Nephron (organoid): ENCODE data around the gene RAB7B.

Source experiments
- H3K27ac Mint-ChIP-seq, 3 experiments: 2 replicates each; pipeline ENCODE4 v1.8.0; 2020; ENCODE audit warnings: mixed read lengths in 3 of 3, mild to moderate bottlenecking in 2 of 3, moderate library complexity in 1 of 3
- H3K27me3 Mint-ChIP-seq: 2 replicates; pipeline ENCODE4 v1.8.0; 2021; ENCODE audit warnings: low read depth, mild to moderate bottlenecking, moderate library complexity, mixed read lengths
- H3K36me3 Mint-ChIP-seq: 2 replicates; pipeline ENCODE4 v1.8.0; 2020; ENCODE audit warnings: low read depth, mixed read lengths
- H3K4me1 Mint-ChIP-seq: 2 replicates; pipeline ENCODE4 v1.8.0; 2020; ENCODE audit warnings: mixed read lengths
- H3K4me3 Mint-ChIP-seq, 3 experiments: 2 replicates each; pipeline ENCODE4 v1.8.0; 2020; ENCODE audit warnings: mild to moderate bottlenecking in 3 of 3, mixed read lengths in 3 of 3, moderate library complexity in 2 of 3
- H3K9me3 Mint-ChIP-seq: 2 replicates; pipeline ENCODE4 v1.8.0; 2020; ENCODE audit warnings: mixed read lengths
- TF ChIP-seq, protein P1 (sequence below), 3 experiments: fragments of 200-600 bp; sonication (generic); IDR thresholded peaks; one replicate each; pipeline ENCODE4 v1.5.0; 2021; ENCODE audit warnings: antibody characterized with exemption in 3 of 3; ENCODE audit not compliant: unreplicated experiment in 3 of 3

RAB7B gene

DNA sequence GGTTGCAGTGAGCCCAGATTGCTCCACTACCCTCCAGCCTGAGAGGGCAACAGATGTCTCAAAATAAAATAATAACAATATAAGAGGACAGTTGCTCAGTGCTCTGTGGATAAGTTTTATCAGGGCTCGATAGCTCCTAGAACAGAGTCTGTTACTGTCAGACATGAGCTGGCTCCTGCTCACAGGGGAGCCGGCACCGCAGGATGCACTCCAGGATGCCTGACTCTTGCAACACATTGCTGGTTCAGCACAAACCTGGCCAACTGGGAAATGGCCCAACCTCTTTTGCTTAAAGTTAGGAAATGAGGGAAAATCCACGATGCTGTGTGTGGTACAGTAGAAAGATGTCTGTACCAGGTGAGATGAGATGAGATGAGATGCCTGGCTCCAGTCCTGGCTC lies 26.3 kb upstream of the RAB7B start:
- H3K4me1 Mint-ChIP-seq, result peaks cover 20% of the 10 kb centered on the region
- TF ChIP-seq, protein P1, sequence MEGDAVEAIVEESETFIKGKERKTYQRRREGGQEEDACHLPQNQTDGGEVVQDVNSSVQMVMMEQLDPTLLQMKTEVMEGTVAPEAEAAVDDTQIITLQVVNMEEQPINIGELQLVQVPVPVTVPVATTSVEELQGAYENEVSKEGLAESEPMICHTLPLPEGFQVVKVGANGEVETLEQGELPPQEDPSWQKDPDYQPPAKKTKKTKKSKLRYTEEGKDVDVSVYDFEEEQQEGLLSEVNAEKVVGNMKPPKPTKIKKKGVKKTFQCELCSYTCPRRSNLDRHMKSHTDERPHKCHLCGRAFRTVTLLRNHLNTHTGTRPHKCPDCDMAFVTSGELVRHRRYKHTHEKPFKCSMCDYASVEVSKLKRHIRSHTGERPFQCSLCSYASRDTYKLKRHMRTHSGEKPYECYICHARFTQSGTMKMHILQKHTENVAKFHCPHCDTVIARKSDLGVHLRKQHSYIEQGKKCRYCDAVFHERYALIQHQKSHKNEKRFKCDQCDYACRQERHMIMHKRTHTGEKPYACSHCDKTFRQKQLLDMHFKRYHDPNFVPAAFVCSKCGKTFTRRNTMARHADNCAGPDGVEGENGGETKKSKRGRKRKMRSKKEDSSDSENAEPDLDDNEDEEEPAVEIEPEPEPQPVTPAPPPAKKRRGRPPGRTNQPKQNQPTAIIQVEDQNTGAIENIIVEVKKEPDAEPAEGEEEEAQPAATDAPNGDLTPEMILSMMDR (IDR thresholded peaks at IDR 0.05; ENCODE audit: unreplicated experiment in 3 of 3), result no peak
- H3K9me3 Mint-ChIP-seq, result peaks cover 12% of the 10 kb centered on the region
- H3K27ac Mint-ChIP-seq, result no peak overlapping the region
- no peaks in the 10 kb centered on the region for H3K36me3 Mint-ChIP-seq
- peaks cover 17% of the 10 kb centered on the region for H3K27me3 Mint-ChIP-seq
- no peak overlapping the region for H3K4me3 Mint-ChIP-seq

DNA sequence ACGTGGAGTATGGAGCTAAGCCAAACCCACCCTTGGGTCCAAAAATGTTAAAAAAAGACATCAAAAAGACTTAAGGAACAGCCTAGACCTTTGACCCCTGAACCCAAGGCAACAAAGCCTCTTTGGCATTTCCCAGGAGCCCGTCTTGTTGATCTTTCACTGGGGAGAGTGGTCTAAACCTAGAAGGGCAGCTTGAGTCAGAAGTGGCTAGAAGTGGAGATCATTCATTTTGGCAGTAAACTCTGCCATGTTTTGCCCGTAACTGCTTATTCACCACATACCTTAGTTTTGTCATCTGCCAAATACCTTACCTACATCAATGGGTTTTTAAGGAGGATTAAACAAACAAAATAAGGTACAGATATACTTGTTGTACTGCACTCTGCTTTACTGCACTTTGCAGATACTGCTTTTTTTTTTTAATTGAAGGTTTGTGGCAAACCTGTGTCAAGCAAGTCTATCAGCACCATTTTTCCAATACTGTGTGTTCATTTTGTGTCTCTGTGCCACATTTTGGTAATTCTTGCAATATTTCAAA lies 22.2 kb upstream of the RAB7B start:
- TF ChIP-seq, protein P1 (IDR thresholded peaks at IDR 0.05; ENCODE audit: unreplicated experiment in 3 of 3), result no peak
- Mint-ChIP-seq H3K4me1 (peaks cover under 1% of the 10 kb centered on the region), H3K27me3 (peaks cover 5% of the 10 kb centered on the region), H3K36me3 (no peaks in the 10 kb centered on the region), H3K4me3 (no peak overlapping the region), H3K27ac (no peak overlapping the region), H3K9me3 (peaks cover 9% of the 10 kb centered on the region)

DNA sequence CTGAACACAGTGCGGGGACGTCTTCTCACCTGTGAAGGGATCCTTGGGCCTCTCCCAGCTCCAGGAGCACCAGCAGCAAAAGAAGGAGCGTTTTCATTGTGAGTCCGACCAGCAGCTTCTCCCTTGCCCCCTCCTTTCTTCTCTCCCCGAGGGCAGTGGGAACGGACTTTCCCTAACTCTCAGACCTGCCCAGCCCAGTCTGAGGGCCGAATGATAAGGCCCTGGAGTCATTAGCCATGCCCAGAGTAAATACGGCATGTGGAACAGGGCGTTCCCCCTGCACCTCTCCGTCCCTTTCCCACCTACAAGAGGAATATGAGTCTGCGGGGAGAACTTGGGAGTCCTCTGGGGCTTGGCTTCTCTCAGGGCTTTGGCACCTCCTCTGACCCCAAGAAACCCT lies 20.5 kb upstream of the RAB7B start, which contains the start of gene CTSE:
Gene CTSE (minus strand): TSS at position 201 of the 400 bp plus-strand sequence. CDS start 104 bp downstream, at position 97.
- Mint-ChIP-seq H3K27me3 (peaks cover 3% of the 10 kb centered on the region), H3K4me1 (no peaks in the 10 kb centered on the region), H3K36me3 (no peaks in the 10 kb centered on the region), H3K4me3 (no peak within 1 kb of the TSS), H3K9me3 (peaks cover 9% of the 10 kb centered on the region), H3K27ac (no peak within 1 kb of the TSS)
- TF ChIP-seq, protein P1 (IDR thresholded peaks at IDR 0.05; ENCODE audit: unreplicated experiment in 3 of 3), result no peak

DNA sequence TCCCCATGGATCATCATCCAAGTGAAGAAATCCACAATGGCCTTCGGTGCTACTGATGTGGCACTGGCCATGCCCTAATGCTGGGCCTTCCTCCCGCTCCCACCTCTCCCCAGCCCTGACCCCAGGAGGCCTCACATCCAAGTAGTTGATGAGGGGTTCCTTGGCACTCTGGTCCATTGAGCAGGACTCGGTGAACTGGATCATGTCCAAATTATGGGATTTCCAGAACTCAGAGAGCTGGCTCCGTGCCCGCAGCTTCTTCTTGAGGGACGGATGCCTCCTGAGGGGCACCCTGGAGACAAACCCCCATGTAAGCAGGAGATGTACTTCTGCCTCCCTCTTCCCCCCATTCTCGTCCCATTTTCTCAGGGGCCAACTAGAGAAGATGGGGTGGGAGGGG lies 19.6 kb upstream of the RAB7B start:
- TF ChIP-seq, protein P1 (IDR thresholded peaks at IDR 0.05; ENCODE audit: unreplicated experiment in 3 of 3), result no peak
- H3K9me3 Mint-ChIP-seq, result peaks cover 11% of the 10 kb centered on the region
- H3K36me3 Mint-ChIP-seq, result no peaks in the 10 kb centered on the region
- H3K4me1 Mint-ChIP-seq, result no peaks in the 10 kb centered on the region
- H3K27ac Mint-ChIP-seq, result no peak overlapping the region
- H3K4me3 Mint-ChIP-seq, result no peak overlapping the region
- H3K27me3 Mint-ChIP-seq, result peaks cover 4% of the 10 kb centered on the region

DNA sequence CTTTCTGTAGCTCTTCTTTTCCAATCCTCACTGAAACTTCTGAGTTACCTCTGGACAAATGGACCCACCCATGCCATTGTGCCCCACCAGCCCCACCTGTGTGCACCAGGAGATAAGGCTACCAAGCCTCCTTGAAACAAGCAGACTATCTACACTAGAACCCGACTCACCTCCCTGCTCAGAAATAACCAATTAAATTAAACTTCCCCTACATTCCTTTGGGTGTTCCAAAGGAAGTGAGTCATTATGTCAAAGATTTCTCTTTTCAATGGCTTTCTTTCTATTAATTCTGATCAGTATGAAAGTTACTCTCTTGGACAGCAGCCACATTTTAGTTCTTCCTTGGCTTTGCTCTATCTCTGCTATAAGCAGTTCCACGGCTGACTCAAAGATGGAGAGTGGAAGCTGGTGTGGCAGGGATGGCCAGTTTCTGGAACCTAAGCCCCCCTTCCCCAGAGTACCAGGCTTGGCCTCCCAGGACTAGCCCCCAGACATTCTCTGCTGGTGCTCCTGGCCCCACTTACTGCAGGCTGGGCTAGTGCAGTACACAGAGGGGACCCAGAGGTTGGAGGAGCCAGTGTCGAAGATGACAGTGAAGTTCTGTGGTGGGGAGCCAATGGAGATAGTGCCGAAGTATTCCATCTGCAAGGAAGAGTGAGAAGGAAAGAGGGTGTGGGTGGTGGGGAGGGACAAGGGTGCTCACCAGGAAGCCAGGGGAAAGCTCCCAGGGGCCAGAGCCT lies 18.6 kb upstream of the RAB7B start:
- Mint-ChIP-seq H3K9me3 (peaks cover 9% of the 10 kb centered on the region), H3K27me3 (peaks cover 4% of the 10 kb centered on the region), H3K36me3 (no peaks in the 10 kb centered on the region), H3K4me3 (no peak overlapping the region), H3K4me1 (no peaks in the 10 kb centered on the region), H3K27ac (no peak overlapping the region)
- TF ChIP-seq, protein P1 (IDR thresholded peaks at IDR 0.05; ENCODE audit: unreplicated experiment in 3 of 3), result no peak
